Natural killer cell (primary cell): ENCODE measurements around the gene AATF. TPM values are rescaled to one million over a fixed set of nuclear protein-coding genes. Genes with fewer than 3 reads are reported as not detected.
A peak's percentile ranks its signal among the peaks of the same experiment; 100 is the strongest.

Experiments
- ATAC-seq, 3 donors: fragments of 150-1000 bp in 2 of 3; fragments of 200-7000 bp in 1 of 3; cut with Tn5 transposase; 1 replicate in 1 of 3; 2 replicates in 2 of 3; pipeline ENCODE4 v1.10.0; 2021; ENCODE audit warnings: mild to moderate bottlenecking in 2 of 3, moderate library complexity in 2 of 3
- DNase-seq, 2 donors: peaks; one replicate each; pipeline versions ENCODE4 v3.0.0 to v3.0.0-alpha.2; 2013 to 2021; ENCODE audit warnings: mixed read lengths in 1 of 2
- H3K27ac ChIP-seq: one replicate; pipeline ENCODE4 v1.5.1; 2013; ENCODE audit warnings: mild to moderate bottlenecking, low read length
- H3K27me3 ChIP-seq: one replicate; pipeline ENCODE4 v1.6.1; 2013; ENCODE audit warnings: low read length; ENCODE audit not compliant: control insufficient read depth, insufficient read depth
- H3K36me3 ChIP-seq: one replicate; pipeline ENCODE4 v1.6.1; 2013; ENCODE audit warnings: low read length; ENCODE audit not compliant: control insufficient read depth, insufficient read depth
- H3K4me1 ChIP-seq: one replicate; pipeline ENCODE4 v1.6.1; 2013; ENCODE audit warnings: low read length; ENCODE audit not compliant: control insufficient read depth, insufficient read depth
- H3K4me3 ChIP-seq: one replicate; pipeline ENCODE4 v1.5.1; 2013; ENCODE audit warnings: low read length
- H3K9me3 ChIP-seq: one replicate; pipeline ENCODE4 v1.6.1; 2013; ENCODE audit warnings: low read length; ENCODE audit not compliant: control insufficient read depth, insufficient read depth
- H3K27ac Mint-ChIP-seq, 2 donors: one replicate each; pipeline ENCODE4 v1.8.0; 2022; ENCODE audit warnings: mild to moderate bottlenecking in 2 of 2, mixed read lengths in 2 of 2, moderate library complexity in 1 of 2
- H3K27me3 Mint-ChIP-seq, 2 donors: one replicate each; pipeline ENCODE4 v1.8.0; 2022; ENCODE audit warnings: low read depth in 2 of 2, mixed read lengths in 2 of 2
- H3K36me3 Mint-ChIP-seq: one replicate; pipeline ENCODE4 v1.8.0; 2022; ENCODE audit warnings: mixed read lengths
- H3K4me1 Mint-ChIP-seq, 2 donors: one replicate each; pipeline ENCODE4 v1.8.0; 2022; ENCODE audit warnings: mixed read lengths in 2 of 2
- H3K4me3 Mint-ChIP-seq: one replicate; pipeline ENCODE4 v1.8.0; 2022; ENCODE audit warnings: mild to moderate bottlenecking, moderate library complexity, mixed read lengths
- H3K9me3 Mint-ChIP-seq, 2 donors: one replicate each; pipeline ENCODE4 v1.8.0; 2022; ENCODE audit warnings: mixed read lengths in 2 of 2
- WGBS: methylation state at CpG from one replicate; pipeline ENCODE4 v1.1.7; 2013; ENCODE audit warnings: missing lambda C conversion rate; ENCODE audit not compliant: insufficient coverage; 5-methylcytosine and 5-hydroxymethylcytosine counted together
- intact Hi-C: fragments of 100-400 bp; cut with micrococcal nuclease; formaldehyde crosslinking; loops from one replicate; pipeline ENCODE4 v1.14.2; 2022
- total RNA-seq, 4 donors: library from RNA; stranded (reverse); fragments of 120-200 nt in 1 of 4; gene quantifications; one replicate each; pipeline versions ENCODE4 v1.2.3 to v1.2.4, GENCODE V29; 2013 to 2022
- TF ChIP-seq, protein P1 (sequence below): fragments of 200-600 bp; IDR thresholded peaks from one replicate; pipeline ENCODE4 v1.8.0; 2022; ENCODE audit warnings: antibody characterized with exemption

AATF gene
- total RNA-seq, 3 donors from 2014 or later (not counting 1 experiment from before 2014, with no cell fraction given) = 60.1 to 67.2 (median 63.2) TPM

DNA sequence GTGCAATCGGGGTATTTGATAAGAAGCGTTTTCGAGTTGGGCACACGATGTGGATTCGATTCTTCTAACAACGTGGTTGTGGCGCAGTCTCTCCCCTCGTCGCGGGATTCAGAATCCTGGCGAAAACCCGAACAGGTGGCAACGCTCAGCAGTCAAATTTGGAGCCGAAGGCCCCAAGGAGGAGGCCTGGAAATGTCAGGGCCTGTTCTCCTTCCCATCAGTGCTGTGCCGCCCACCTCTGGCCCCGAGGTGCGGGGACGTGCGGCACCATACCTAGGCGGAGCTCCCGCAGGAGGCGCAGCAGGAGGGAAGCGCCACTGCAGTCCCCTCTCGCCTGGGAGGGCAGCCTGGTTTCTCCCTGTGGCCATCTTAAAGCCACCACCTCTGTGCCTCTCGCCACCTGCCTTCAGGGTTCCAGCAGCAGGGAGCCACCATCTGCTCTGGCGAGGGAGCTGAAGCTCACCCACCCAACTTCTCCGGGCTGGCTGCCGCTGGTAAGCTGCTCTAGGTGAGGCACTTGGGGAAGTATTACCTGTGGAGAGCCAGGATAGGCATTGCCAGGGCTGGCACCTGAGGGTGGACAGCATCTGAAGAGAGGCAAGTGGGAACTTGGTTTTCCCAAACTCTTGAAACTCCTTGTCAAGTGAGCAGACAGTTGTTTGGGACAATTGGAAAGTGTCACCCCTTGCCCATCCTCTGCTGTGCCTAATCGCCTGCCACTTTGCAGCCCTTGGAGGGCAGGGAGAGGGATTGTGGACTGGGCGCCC is 2.6 kb upstream of the AATF start:
- Mint-ChIP-seq H3K9me3 (no peaks in the 10 kb centered on the region), H3K36me3 (no peaks in the 10 kb centered on the region), H3K27ac (no peak overlapping the region), H3K4me1 (peaks cover 41 to 43% of the 10 kb centered on the region in 2 donors), H3K4me3 (no peak overlapping the region), H3K27me3 (peaks cover 42 to 44% of the 10 kb centered on the region in 2 donors)
- Histone ChIP-seq H3K9me3 (no peaks in the 10 kb centered on the region), H3K27ac (no peak overlapping the region), H3K4me1 (peaks cover 40% of the 10 kb centered on the region), H3K27me3 (peaks cover 65% of the 10 kb centered on the region), H3K36me3 (peaks cover 6% of the 10 kb centered on the region), H3K4me3 (no peak overlapping the region)
- intact Hi-C loops = loop anchor here (5.0 to 10.0 kb wide), 3 partner anchors 221 to 1071 kb away; partner anchors contain the start of gene SYNRG
- TF ChIP-seq, protein P1, sequence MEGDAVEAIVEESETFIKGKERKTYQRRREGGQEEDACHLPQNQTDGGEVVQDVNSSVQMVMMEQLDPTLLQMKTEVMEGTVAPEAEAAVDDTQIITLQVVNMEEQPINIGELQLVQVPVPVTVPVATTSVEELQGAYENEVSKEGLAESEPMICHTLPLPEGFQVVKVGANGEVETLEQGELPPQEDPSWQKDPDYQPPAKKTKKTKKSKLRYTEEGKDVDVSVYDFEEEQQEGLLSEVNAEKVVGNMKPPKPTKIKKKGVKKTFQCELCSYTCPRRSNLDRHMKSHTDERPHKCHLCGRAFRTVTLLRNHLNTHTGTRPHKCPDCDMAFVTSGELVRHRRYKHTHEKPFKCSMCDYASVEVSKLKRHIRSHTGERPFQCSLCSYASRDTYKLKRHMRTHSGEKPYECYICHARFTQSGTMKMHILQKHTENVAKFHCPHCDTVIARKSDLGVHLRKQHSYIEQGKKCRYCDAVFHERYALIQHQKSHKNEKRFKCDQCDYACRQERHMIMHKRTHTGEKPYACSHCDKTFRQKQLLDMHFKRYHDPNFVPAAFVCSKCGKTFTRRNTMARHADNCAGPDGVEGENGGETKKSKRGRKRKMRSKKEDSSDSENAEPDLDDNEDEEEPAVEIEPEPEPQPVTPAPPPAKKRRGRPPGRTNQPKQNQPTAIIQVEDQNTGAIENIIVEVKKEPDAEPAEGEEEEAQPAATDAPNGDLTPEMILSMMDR = no peak
- WGBS = 18% methylated on average over 30 of the region's 30 CpGs
- DNase-seq (peak in 1 of 2 donors; percentile 14), ATAC-seq (no peak)

GRCh38 chr17:36946726-36947091 is 2.0 kb upstream of the AATF start:
- ATAC-seq (no peak), DNase-seq (no peak)
- H3K27ac ChIP-seq = no peak overlapping the region
- H3K4me3 ChIP-seq = no peak overlapping the region
- H3K9me3 ChIP-seq = no peaks in the 10 kb centered on the region
- peaks cover 39% of the 10 kb centered on the region for H3K4me1 ChIP-seq
- no peaks in the 10 kb centered on the region for H3K9me3 Mint-ChIP-seq
- WGBS = 75% methylated on average over 2 of the region's 2 CpGs
- intact Hi-C loops = loop anchor here (5.0 to 10.0 kb wide), 3 partner anchors 222 to 1072 kb away; partner anchors contain the start of gene SYNRG
- H3K27me3 Mint-ChIP-seq = peaks cover 36 to 39% of the 10 kb centered on the region in 2 donors
- H3K27ac Mint-ChIP-seq = no peak overlapping the region
- H3K36me3 ChIP-seq = peaks cover 6% of the 10 kb centered on the region
- TF ChIP-seq, protein P1 = no peak
- peaks cover 59% of the 10 kb centered on the region for H3K27me3 ChIP-seq
- H3K4me3 Mint-ChIP-seq = no peak overlapping the region
- no peaks in the 10 kb centered on the region for H3K36me3 Mint-ChIP-seq
- peaks cover 38 to 39% of the 10 kb centered on the region in 2 donors for H3K4me1 Mint-ChIP-seq

GRCh38 chr17:36947922-36948716 is 635 bp upstream of the AATF start:
- Histone ChIP-seq H3K4me3 (peak overlapping the region; percentile 93), H3K27me3 (peaks cover 46% of the 10 kb centered on the region), H3K4me1 (peaks cover 24% of the 10 kb centered on the region), H3K9me3 (no peaks in the 10 kb centered on the region), H3K36me3 (peaks cover 11% of the 10 kb centered on the region), H3K27ac (peak overlapping the region; percentile 47)
- intact Hi-C loops = loop anchor here (2.0 to 10.0 kb wide), 4 partner anchors 13 to 1073 kb away; partner anchors contain the start of gene SYNRG
- peak overlapping the region; percentile 95 to 96 for H3K27ac Mint-ChIP-seq
- peak overlapping the region; percentile 100 for H3K4me3 Mint-ChIP-seq
- peaks cover 49 to 50% of the 10 kb centered on the region in 2 donors for H3K4me1 Mint-ChIP-seq
- 2% methylated on average over 25 of the region's 26 CpGs for WGBS
- TF ChIP-seq, protein P1 = no peak
- H3K27me3 Mint-ChIP-seq = peaks cover 35 to 36% of the 10 kb centered on the region in 2 donors
- ATAC-seq (no peak), DNase-seq (peak in 1 of 2 donors; percentile 18)
- H3K36me3 Mint-ChIP-seq = peaks cover 14% of the 10 kb centered on the region
- H3K9me3 Mint-ChIP-seq = no peaks in the 10 kb centered on the region
